PFSK-1 (cell line): Measurements from ENCODE around the gene ROBO4.

Experiments
- FOXP2 ChIP-seq: optimal IDR thresholded peaks from 2 replicates; pipeline ENCODE3; 2011; ENCODE audit warnings: borderline replicate concordance, control low read depth, inconsistent platforms; ENCODE audit not compliant: insufficient read depth; ENCODE audit errors: extremely low read length, extremely low read depth
- POLR2AphosphoS5 ChIP-seq: IDR thresholded peaks from 2 replicates; pipeline ENCODE4 v1.6.1; 2012; ENCODE audit warnings: low read depth, mild to moderate bottlenecking, control low read depth, low read length, moderate library complexity
- SIN3A ChIP-seq: IDR thresholded peaks from 2 replicates; pipeline ENCODE4 v1.6.1; 2012; ENCODE audit warnings: mild to moderate bottlenecking, low read length, moderate library complexity, borderline replicate concordance; ENCODE audit not compliant: insufficient read depth
- TAF1 ChIP-seq: IDR thresholded peaks from 2 replicates; pipeline ENCODE4 v1.6.1; 2012; ENCODE audit warnings: low read length, control low read depth, borderline replicate concordance; ENCODE audit not compliant: insufficient read depth
- TF ChIP-seq, protein P1 (sequence below), 2 experiments: IDR thresholded peaks; 2 replicates each; pipeline versions ENCODE4 v1.6.1 to v1.8.0; 2011 to 2012; ENCODE audit warnings: low read depth in 2 of 2, low read length in 2 of 2, control low read depth in 1 of 2, inconsistent platforms in 1 of 2, mild to moderate bottlenecking in 1 of 2, moderate library complexity in 1 of 2; ENCODE audit not compliant: insufficient read depth in 1 of 2

The ROBO4 gene

DNA sequence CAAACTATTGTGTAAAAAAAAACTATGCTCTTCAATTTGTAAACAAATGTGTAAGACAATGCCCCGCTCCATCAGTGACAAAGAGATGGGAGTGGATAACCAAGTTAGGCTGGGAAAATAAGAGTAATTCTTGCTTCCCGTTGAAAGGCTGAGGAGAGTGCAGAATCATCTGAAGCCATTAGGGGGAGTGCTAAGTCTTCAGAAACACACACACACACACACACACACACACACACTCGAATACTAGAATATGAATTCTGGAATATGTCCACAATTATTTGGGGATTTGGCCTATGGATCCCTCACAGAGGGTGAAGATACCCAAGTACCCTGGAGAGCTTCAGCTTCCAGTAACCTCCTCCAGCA, 60.2 kb downstream of the ROBO4 start:
- TF ChIP-seq FOXP2 (no peak), POLR2AphosphoS5 (no peak), SIN3A (no peak), TAF1 (no peak)
- TF ChIP-seq, protein P1, sequence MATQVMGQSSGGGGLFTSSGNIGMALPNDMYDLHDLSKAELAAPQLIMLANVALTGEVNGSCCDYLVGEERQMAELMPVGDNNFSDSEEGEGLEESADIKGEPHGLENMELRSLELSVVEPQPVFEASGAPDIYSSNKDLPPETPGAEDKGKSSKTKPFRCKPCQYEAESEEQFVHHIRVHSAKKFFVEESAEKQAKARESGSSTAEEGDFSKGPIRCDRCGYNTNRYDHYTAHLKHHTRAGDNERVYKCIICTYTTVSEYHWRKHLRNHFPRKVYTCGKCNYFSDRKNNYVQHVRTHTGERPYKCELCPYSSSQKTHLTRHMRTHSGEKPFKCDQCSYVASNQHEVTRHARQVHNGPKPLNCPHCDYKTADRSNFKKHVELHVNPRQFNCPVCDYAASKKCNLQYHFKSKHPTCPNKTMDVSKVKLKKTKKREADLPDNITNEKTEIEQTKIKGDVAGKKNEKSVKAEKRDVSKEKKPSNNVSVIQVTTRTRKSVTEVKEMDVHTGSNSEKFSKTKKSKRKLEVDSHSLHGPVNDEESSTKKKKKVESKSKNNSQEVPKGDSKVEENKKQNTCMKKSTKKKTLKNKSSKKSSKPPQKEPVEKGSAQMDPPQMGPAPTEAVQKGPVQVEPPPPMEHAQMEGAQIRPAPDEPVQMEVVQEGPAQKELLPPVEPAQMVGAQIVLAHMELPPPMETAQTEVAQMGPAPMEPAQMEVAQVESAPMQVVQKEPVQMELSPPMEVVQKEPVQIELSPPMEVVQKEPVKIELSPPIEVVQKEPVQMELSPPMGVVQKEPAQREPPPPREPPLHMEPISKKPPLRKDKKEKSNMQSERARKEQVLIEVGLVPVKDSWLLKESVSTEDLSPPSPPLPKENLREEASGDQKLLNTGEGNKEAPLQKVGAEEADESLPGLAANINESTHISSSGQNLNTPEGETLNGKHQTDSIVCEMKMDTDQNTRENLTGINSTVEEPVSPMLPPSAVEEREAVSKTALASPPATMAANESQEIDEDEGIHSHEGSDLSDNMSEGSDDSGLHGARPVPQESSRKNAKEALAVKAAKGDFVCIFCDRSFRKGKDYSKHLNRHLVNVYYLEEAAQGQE (IDR thresholded peaks at IDR 0.05; ENCODE audit: insufficient read depth in 1 of 2, low read depth in 2 of 2, low read length in 2 of 2): no peak

DNA sequence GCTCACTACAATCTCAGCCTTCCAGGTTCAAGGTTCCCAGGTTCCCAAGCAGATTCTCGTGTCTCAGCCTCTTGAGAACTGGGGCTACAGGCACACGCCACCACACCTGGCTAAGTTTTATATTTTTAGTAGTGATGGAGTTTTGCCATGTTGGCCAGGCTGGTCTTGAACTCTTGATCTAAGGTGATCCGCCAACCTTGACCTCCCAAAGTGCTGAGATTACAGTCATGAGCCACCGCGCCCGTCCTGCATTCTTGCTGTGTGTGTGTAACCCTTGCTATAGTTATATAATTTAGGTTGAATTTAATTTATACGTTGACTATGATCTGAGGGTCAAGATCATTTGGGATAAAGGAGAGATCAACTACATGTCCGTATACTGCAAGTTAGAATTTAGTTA, 61.7 kb downstream of the ROBO4 start:
- TF ChIP-seq SIN3A: no peak
- TF ChIP-seq, protein P1 (IDR thresholded peaks at IDR 0.05; ENCODE audit: insufficient read depth in 1 of 2, low read depth in 2 of 2, low read length in 2 of 2): no peak
- no peak for TF ChIP-seq FOXP2
- TF ChIP-seq TAF1: no peak
- TF ChIP-seq POLR2AphosphoS5: no peak

DNA sequence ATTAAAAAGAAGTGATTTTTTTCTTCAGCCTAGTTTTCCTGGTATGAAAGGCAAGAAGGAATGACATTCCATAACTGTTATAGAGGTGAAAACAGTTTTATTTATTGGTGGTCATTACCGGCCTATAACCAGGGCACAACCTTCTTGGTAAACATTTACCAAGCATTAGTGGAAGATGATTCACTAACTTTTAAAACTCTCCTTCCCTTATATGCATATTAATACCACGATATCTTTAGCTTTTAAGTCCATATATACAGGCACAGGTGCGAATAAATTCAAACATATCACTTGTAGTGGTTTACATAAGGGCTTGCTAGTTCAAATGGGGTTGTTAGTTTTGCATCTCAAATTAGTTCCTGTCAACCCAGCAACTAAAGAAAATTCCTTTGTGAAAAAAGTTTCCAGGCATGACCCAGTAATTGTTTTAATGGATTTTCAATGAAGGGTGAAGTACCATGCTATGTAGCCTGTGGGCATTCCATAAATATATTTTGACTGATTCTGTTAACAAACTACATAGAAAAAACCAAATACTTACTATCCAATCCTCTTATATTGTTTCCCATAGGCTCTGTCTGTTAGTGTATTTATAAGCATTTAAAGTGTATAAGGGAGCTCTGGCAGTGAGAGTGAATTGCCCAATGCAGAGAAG, 63.0 kb downstream of the ROBO4 start:
- TF ChIP-seq FOXP2: no peak
- no peak for TF ChIP-seq TAF1
- no peak for TF ChIP-seq SIN3A
- TF ChIP-seq POLR2AphosphoS5: no peak
- TF ChIP-seq, protein P1 (IDR thresholded peaks at IDR 0.05; ENCODE audit: insufficient read depth in 1 of 2, low read depth in 2 of 2, low read length in 2 of 2): no peak
